IPS-11a (cell line): Measurements from ENCODE around the gene BRMS1.

ENCODE experiments used
- H3K4me3 ChIP-seq: one replicate; pipeline ENCODE4 v1.5.1; 2013; ENCODE audit warnings: low read depth, low read length, control low read depth

The BRMS1 gene

DNA sequence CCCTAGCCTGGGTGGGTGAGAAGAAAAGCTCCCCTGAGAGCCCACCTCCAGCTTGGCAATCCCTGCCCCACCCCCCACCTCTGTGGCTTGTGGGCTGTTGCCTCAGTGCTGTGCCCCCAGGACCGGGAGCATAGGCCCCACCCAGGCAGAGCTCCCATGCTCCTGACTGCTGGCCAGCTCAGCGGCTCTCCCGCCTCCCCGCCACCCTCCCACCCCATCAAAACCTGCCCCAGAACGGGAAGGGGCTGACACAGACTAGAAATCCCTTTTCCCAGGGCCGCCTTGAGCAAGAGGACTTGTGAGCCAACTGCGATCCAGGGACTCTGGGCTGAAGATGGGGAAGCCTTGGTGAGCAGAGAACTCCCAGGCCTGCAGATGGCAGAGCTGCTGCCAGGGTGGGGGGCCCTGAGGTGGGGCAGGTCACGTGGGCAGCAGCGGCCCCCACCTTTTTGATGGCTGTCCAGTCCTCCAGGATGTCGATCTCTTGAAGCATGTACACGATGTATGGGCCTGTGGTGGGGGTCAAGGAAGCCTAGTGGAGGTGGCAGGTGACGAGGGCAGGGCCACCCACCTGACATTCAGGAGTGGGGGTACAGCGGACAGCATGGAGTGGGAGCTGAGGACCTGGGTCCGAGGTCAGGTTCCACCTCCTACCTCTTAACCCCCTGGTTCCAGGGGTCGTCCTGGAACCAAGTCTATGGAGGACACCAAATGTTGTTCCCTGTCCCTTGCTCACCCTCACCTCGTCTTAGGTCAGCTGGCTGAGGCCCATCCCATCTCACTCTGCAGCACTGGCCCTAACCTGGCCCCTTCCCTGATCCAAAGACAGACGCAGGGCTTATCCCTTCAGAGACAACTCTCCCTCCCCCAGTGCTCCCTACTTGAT lies 6.4 kb downstream of the BRMS1 start:
- H3K4me3 ChIP-seq: no peak overlapping the region

DNA sequence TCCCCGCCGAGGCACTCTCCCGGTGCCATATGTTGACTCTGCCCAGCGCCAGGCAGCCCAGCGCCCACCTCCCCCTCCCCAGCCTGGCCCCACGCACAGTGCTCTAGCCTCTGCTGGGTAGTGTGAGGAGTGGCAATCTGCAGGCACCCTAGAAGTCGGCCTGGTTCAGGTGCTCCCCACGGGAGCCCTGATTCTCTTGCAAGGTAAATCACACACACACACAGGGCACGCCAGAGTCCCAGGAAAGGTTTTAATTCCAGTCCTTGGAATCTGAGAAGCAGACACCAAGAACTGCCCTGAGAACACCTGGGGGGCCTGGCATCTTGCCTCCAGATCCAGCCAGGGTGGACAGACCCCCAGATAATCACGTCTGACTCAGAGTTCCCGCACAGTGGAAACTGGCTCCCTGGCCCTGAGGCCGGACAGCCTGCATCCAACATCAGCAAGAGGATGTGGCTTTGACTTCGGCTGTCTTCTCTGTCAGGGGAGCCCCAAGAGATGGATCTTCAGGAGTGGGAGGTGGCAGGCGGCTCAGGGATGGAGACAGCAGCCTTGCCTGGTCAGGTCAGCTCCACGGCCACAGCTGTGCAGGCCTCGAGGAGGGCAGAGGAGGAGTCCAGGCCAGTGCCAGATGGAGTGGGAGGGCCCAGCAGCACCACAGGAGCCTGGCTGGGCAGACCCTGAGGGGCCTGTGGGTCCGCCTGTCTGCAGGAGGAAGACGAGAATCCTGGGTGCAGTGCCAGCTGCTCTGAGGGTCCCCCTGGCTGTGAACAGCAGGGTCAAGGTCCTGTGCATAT lies 7.6 kb downstream of the BRMS1 start:
- H3K4me3 ChIP-seq: no peak overlapping the region

DNA sequence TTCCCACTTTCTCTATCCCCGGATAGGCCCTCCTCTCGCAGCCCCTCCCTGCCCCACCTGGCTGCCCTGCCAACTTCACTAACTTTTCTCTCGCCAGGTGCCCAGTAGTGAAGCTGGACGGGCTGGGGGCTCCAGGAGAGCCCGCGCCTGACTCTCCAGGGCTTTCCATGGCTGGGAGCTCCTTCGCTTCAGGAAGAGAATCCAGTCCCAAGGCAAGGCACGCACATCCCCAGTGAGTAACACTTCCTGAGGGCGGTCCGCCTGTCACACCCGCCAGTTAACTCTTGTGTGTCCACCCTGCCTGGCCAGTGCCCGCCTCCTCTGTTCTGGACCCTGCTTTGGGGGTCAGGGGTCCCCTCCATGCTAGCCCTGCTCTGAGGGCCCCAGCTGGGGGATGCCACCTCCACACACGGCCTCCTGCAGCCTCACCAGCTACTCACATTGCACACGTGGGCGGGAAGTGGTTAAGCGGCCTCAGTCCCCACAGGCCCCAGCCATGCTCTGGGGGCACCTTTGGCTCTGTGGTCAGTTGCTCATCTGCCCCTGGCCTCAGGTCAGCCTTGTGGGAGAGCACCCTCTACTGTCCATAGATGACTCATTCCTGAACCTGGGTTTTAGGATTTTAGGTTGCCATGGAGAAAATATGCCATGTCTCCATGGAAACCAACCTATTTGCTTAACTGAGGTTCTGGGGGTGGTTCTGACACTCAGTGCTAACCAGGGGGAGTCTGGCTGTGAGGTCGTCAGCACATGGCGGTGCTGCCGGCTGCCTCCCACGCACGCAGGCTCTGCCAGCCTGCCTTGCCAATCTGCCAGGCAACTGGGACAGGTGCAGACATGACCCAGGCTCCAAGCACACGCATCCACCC lies 8.4 kb downstream of the BRMS1 start, which contains the start of gene RIN1:
TSS of gene RIN1 (minus strand) at position 201 of the 869 bp plus-strand sequence. CDS start at position 169, 32 bp downstream.
- peak within 1 kb of the TSS; percentile 24 for H3K4me3 ChIP-seq

DNA sequence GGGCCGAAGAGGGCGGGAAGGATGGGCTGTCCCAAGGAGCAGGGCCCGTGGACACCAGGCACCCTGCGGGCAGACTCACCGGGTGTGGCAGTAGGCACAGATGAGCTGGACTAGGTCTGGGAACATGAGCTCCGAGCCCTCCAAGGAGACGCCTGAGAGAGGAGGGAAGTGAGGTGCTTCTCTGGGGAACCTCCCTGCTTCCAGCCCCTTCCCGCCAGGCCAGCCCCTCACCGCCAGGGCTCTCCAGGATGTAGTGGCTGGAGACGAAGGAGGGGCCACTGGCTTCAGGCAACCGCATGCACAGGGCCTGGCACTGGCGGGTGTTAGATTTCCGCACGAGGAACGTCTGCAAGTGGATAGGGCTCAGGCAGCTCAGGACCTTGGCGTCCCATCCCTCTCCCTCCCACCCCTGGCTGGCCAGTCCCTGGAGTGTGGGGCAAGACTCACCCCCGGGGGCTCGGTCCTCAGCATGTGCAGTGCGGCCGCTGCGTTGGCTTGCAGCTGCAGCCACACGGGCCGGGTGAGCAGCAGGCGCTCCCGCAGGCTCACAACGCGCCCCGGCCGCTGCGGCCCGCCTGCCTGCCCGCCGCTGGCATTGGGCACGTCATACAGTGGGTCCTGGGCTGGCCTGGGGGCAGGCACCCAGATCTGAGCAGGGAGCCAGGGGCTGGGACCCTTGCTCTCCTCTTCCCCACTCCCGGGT lies 9.2 kb downstream of the BRMS1 start:
- H3K4me3 ChIP-seq: peak overlapping the region; percentile 24

DNA sequence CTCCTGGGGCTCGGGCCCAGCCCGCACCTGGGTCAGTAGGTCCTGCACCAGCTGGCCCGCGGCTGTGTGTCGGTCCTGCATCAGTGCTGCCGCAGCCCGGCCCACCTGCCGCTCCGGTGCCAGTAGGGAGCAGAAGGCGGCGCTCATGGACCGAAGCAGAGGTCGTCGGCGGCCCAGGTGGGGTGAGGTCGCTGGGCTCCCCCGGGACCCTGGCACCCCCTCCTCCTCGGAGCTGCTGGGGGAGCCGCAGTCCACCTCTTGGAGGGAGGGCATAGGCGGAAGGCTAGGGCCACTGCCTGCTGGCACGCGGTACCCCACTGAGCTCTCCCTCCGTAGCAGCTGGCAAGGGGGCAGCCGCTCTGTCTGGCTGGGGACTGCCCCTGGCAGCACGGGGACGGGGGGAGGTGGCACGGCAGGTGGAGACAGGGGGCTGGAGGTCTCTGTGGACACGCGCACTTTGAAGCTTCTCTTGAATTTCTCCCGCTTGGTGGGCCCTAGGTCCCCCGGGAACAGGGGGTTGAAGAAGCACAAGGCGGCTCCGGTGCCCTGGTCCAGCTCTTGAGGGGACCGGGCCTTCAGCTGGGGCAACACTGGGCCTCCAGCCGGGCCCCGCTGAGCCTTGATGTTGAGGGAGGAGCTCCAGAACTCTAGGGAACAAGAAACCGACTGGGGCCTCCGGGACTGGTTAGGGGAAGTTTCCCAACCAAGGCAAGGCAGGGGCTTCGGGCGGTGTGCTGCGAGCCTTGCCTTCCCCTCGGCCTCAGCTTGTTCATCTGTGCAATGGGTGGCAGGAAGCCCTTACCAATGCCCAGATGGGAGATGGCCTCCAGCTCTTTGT lies 10.1 kb downstream of the BRMS1 start:
- H3K4me3 ChIP-seq: no peak overlapping the region

DNA sequence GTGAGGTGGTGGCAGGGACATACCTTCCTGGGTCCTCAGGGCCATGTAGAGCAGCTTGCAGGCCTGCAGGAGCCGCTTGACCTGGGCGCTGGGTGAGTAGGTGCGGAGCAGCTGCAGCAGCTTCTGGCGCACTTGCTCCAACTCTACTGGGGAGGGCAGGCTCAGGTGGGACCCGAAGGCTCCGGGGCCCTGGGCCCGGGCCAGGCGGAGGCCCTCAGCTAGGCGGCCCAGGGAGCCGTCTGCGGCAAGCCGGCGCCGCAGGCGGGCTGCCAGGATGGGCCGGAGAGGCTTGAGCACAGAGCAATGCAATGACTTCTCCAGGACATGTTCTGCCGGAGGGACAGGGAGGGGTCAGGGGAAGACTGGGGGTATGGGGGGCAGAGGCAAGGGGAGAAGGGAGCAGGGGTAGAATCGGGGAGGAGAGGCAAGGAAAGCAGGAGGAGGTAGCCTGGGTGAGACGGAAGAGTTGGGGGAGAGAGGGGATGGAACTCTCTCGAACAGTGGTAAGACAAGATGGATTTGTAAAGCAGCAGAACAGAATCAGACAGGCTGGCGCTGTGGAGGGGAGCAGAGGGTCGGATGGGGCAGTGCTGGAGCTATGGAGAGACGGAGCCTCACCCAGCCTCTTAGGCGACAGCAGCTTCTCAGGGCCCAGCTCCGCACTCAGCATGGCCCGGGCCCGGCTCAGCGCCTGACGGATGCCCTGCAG lies 10.9 kb downstream of the BRMS1 start:
- no peak overlapping the region for H3K4me3 ChIP-seq

DNA sequence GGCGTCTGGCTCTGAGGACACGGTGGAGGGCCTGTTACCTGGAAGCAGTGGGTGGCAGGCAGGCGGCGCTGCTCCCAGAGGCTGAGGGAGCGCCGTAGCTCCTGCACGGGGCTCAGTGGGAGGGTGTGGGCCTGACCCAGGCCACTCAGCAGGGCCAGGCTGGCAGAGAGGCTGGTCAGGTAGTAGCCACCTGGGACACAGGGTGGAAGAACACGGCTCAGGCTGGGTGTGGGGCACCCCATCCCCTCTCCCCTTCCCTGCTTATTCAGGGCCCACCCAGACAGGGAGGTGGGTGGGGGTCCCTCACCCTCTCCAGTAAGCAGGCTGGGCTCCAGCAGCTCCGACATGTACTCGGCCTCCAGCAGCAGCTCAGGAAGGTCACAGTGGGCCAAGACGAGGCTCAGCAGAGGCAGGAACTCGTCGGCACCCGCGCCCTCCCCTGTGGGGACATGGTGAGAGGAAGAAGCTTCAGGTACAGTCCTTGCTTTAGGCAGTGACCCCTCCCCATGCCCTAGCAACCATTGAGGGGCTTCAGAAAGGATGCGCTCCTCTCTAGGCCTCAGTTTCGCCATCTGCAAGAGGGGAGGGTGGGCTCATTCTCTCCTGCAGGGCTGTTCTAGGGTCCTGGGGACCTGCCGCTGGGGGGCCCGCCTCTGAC lies 11.6 kb downstream of the BRMS1 start:
- H3K4me3 ChIP-seq: no peak overlapping the region

DNA sequence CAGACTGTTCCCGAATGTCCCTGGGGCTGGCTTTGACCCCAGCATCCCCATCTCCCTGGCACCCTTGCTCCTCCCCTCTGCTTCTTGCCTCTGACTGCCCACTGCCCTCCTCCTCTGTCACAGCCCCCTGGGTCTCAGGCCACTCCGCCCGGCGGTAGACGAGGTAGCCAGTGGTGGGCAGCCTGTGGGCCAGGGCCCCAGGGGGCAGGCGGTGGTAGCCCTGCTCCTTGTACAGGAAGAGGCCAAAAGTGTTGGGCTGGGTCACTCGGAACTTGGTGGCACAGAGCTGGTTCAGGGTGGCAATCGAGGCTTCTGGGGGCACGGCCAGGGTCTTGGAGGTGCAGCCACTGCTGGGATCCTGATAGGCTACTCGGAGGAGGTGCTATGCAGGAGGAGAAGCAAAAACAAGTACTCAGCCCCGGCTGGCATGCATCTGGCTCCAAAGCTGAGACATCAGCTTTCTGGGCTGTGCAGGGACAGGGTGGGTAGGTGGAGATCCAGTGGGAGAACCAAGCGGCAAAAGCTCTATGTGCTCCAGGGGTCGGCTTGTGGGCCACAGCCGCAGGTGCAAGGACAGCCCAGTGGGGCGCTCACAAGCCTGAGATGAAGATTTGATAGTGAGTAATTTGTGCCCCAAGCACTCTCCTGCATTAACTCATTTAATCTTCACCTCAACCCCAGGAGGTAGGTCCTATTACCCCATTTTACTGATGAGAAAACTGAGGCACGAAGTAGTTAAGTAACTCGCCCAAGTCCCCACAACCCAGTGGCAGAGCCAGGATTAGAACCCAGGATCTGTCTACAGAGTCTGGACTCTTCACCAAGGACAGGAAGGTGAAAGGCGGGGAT lies 12.3 kb downstream of the BRMS1 start:
- no peak overlapping the region for H3K4me3 ChIP-seq

DNA sequence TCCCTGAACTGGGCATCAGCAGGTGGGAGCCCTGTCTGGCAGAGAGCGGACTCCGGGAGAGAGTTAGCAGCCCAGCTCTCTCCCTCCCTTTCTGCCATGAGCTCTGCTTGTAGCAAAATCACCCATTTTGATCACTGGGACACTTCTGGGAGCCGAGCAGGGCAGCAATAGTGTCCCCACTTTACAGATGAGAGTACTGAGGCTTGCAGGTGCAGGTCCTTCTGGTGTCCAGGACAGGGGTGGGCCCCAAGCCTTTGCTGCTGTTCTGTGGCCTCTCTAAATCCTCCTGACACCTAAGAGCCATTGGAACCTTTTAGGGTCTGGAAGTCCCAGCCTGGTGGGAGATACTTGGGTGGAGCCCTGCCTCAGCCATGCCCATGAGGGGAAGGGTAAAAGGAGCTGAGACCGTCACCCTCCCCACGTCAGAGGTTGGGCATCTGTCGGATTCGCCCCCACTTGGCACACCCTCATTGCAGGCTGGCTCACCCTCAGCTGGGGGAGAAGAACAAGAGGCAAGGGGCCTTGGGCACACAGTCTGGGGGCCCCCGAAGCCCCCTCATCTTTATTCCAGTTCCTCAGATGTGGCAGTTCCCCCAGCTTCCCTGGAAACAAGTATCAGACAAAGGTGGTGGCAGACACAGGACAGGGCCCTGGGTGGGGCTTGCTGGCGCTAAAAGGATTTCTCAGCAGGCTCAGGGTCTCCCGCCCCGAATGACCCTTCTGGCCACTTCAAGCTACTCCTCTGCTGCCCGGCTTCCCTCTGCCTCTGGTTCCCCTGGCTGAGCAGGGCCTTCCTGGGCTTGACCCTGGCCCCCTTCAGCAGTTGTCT lies 13.1 kb downstream of the BRMS1 start:
- H3K4me3 ChIP-seq: no peak overlapping the region

DNA sequence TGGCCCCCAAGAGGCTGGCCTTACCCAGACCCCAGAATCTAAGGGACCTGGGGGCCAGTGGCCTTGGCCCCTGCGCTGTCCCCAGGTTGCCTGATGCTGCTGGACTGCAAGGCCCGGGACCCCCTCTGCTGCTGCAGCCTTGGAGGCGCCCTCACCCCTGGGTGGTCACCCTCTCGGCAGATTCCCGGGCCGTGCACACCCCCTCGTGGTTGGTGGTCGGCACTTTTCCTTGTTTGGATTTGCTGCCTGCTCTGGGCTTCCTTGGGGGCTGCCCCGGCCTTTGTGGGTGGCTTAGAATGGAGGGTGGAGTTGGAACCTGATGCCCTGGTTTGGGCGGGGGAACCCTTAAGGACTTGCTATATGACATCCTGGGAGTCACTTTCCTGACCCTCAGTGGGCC lies 14.0 kb downstream of the BRMS1 start:
- no peak overlapping the region for H3K4me3 ChIP-seq

DNA sequence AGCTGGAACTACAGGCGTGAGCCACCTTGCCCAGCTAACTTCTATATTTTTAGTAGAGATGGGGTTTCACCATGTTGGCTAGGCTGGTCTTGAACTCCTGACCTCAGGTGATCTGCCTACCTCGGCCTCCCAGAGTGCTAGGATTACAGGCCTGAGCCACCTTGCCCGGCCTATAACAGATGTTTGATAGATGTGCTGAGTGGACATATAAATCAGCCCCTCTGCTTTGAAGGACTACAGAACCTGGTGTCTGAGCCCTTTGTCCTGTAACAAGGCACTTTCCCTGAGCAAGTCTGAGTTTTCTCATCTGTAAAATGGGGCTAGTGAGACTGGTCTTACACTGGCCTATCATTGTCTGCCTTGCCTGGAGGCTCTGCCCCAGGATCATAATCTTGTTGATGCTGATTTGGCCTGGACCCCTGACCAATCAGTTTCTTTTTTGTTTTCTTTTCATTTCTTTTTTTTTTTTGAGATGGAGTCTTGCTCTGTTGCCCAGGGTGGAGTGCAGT lies 15.7 kb downstream of the BRMS1 start:
- H3K4me3 ChIP-seq: no peak overlapping the region

DNA sequence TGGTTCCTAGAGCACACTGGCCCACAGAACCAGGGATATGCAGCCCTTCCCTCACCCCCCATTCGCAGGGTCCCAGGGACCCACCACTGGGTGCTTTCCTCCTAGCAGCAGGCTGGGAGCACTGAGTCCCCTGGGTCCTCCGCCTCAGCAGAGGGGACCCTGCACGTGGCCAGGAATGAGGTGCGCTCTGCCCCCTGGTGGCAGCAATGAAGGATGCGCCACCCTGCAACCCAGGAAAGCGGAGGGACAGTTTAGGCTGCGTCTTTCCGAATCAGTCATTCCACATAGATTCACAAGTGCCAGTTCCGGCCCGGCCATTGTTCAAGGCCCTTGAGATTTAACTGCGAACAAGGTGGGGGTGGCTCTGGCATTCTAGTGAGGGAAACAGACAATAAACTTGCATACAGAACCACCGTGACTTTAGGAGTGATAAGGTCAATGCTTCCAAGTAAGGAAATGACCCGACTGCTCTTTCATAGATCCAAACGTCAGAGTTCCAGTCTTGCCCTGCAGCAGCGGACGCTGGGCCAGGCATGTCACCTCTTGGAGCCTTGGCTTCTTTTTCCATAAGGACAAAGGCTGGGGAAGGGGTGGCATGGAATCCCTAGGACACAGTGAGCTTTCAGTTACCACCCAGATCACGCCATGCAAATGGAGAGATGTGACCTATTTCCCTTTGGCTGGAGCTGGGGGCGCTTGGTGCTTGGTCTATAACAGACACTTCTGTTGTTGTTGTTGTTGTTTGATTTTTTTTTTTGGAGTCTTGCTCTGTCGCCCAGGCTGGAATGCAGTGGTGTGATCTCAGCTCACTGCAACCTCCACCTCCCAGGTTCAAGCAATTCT lies 16.4 kb downstream of the BRMS1 start:
- no peak overlapping the region for H3K4me3 ChIP-seq

DNA sequence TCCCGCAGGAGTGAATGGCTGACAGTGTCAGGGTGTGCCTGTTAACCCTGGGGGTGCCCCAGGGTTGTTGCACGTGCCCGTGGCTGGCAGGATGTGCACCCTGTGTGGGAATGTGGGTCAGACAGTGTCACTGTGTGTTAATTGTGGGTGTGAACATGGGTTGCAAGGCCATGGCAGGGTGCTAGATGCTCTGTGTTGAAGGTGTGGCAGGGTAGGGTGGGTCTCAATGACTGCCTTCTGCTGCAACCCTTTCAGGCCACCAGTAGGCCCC lies 16.9 kb downstream of the BRMS1 start:
- H3K4me3 ChIP-seq: no peak overlapping the region

DNA sequence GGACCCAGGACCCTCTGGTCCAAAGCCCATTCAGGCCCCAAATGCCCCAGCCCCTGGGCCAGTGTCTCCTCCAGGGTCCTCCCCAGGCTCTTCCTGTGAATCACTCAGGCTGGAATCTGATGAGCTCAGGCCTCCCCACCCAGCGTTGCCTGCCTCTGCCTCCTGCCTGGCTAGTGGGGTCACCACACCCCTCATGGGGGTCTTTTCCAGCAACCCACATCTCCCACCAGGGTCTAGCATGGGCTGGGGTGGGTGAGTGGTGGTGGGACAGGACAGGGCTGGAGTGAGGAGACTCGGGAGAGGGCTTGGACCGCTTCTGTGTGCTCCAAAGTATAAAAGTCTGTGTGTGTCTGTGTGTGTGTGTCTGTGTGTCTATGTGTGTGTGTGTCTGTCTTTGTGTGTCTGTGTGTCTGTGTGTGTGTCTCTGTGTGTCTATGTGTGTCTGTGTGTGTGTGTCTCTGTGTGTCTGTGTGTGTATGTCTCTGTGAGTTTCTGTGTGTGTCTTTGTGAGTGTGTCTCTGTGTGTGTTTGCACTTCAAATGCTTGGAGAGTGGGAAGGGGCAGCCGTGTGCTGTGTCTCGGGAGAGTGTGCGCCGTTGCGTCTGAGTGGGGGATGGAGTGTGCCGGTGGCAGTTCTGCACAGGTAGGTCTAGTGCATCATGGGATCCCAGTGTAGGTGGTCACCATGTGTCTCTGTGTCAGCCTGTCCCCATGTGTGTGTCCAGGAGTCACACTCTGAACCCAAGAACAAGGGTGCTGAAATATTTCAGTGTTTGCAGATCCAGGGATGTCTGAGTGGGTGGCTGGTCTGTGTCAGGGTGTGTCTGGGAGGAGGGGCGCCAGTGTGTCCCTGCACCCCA lies 17.5 kb downstream of the BRMS1 start:
- H3K4me3 ChIP-seq: no peak overlapping the region
